NB4 (cell line): Measurements from ENCODE around the gene IGFBP6.

ENCODE experiments used
- DNase-seq: peaks from one replicate; pipeline ENCODE4 v3.0.0; 2010; ENCODE audit warnings: low read depth
- H3K4me3 ChIP-seq: one replicate; pipeline ENCODE4 v1.5.1; 2011; ENCODE audit warnings: mild to moderate bottlenecking, low read depth, low read length, moderate library complexity
- MYC ChIP-seq: IDR thresholded peaks from 2 replicates; pipeline ENCODE4 v1.6.1; 2011; ENCODE audit warnings: low read depth, low read length
- POLR2A ChIP-seq: IDR thresholded peaks from 2 replicates; pipeline ENCODE4 v1.6.1; 2011; ENCODE audit warnings: mild to moderate bottlenecking; ENCODE audit not compliant: insufficient read length; ENCODE audit errors: extremely low read depth
- TF ChIP-seq, protein P1 (sequence below): IDR thresholded peaks from one replicate; pipeline ENCODE4 v1.5.1; 2012; ENCODE audit warnings: low read depth, low read length
- TF ChIP-seq, protein P2 (sequence below): IDR thresholded peaks from 2 replicates; pipeline ENCODE4 v1.6.1; 2011; ENCODE audit warnings: low read depth, low read length

IGFBP6 gene

DNA sequence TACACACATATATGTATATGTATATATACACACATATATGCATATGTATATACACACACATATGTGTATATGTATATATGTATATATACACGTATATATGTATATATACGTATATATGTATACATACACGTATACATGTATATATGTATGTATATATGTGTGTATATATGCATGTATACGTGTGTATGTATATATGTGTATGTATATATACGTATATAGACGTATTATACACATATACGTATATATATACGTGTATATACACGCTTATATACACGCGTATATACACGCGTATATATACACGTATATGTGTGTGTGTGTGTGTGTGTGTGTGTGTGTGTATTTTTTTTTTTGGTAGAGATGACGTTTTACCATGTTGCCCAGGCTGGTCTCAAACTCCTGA lies 50.2 kb downstream of the IGFBP6 start:
- no peak for DNase-seq
- no peak overlapping the region for H3K4me3 ChIP-seq
- TF ChIP-seq, protein P1, sequence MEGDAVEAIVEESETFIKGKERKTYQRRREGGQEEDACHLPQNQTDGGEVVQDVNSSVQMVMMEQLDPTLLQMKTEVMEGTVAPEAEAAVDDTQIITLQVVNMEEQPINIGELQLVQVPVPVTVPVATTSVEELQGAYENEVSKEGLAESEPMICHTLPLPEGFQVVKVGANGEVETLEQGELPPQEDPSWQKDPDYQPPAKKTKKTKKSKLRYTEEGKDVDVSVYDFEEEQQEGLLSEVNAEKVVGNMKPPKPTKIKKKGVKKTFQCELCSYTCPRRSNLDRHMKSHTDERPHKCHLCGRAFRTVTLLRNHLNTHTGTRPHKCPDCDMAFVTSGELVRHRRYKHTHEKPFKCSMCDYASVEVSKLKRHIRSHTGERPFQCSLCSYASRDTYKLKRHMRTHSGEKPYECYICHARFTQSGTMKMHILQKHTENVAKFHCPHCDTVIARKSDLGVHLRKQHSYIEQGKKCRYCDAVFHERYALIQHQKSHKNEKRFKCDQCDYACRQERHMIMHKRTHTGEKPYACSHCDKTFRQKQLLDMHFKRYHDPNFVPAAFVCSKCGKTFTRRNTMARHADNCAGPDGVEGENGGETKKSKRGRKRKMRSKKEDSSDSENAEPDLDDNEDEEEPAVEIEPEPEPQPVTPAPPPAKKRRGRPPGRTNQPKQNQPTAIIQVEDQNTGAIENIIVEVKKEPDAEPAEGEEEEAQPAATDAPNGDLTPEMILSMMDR, result no peak
- TF ChIP-seq, protein P2, sequence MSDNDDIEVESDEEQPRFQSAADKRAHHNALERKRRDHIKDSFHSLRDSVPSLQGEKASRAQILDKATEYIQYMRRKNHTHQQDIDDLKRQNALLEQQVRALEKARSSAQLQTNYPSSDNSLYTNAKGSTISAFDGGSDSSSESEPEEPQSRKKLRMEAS, result no peak
- TF ChIP-seq MYC, result no peak
- TF ChIP-seq POLR2A, result no peak

DNA sequence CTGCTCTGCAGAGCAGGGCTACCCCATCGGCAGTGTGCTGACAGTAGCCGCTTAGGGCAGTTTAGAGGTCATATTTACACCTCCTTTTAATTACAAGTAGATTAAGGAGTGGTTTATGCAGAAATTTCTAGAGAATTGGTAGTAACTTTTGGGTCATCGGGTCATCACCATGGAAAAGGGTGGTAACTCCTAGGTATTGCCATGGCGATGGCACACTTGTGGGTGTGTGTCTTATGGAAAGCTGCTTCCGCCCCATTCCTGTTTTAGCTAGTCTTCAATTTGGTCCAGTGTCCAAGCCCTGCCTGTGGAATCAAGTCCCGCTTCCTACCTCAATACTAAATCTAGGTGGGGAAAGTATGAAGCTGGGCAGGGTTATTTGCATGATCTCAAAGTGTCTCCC lies 53.6 kb downstream of the IGFBP6 start:
- DNase-seq, result no peak
- TF ChIP-seq MYC, result no peak

More for the DNA sequence above, 53.6 kb downstream of the IGFBP6 start:
- H3K4me3 ChIP-seq, result no peak overlapping the region
